Muscle of leg (tissue), 11 donors: ENCODE measurements around the gene SEC63. TPM values are rescaled to one million over a fixed set of nuclear protein-coding genes. Genes with fewer than 3 reads are reported as not detected.
"Not testable (repeated sequence)": the region's sequence is repeated elsewhere in the genome, so short reads cannot be mapped to it uniquely, and the experiment has no call there.

Experiments used
- DNase-seq: peaks from one replicate; pipeline ENCODE4 v3.0.0; 2013
- H3K27ac ChIP-seq: one replicate; pipeline ENCODE4 v1.5.1; 2013; ENCODE audit warnings: mild to moderate bottlenecking, low read length, control low read depth
- H3K27me3 ChIP-seq: one replicate; pipeline ENCODE4 v1.6.1; 2013; ENCODE audit warnings: low read length; ENCODE audit not compliant: control insufficient read depth, insufficient read depth
- H3K36me3 ChIP-seq: one replicate; pipeline ENCODE4 v1.6.1; 2013; ENCODE audit warnings: low read length; ENCODE audit not compliant: control insufficient read depth, insufficient read depth
- H3K4me1 ChIP-seq: one replicate; pipeline ENCODE4 v1.6.1; 2013; ENCODE audit warnings: low read length; ENCODE audit not compliant: control insufficient read depth, insufficient read depth
- H3K4me3 ChIP-seq: one replicate; pipeline ENCODE4 v1.5.1; 2013; ENCODE audit warnings: low read length, control low read depth
- H3K9me3 ChIP-seq: replicated peaks from 2 replicates; pipeline ENCODE4 v1.6.1; 2013; ENCODE audit warnings: low read depth, low read length; ENCODE audit not compliant: control insufficient read depth
- WGBS: methylation state at CpG from one replicate; pipeline ENCODE4 v1.1.5; 2013; ENCODE audit warnings: missing lambda C conversion rate; ENCODE audit not compliant: insufficient coverage; 5-methylcytosine and 5-hydroxymethylcytosine counted together
- polyA plus RNA-seq, 8 donors: library from polyadenylated mRNA; unstranded; fragments of 120-200 nt; gene quantifications; one replicate each; pipeline versions ENCODE4 v1.2.1 to v1.2.3, GENCODE V29; 2013; ENCODE audit warnings: inconsistent platforms in 1 of 8, low replicate concordance in 1 of 8; ENCODE audit not compliant: insufficient read length in 8 of 8, insufficient read depth in 1 of 8
- total RNA-seq: library from RNA; stranded (reverse); fragments of 120-200 nt; gene quantifications from one replicate; pipeline ENCODE4 v1.2.4, GENCODE V29; 2013

SEC63 gene
- total and polyA plus RNA-seq, 9 donors: 22.1 to 65.6 (median 62.8) TPM

GRCh38 chr6:107894809-107895396 lies 63.1 kb downstream of the SEC63 start:
- Histone ChIP-seq H3K27ac (no peak overlapping the region), H3K36me3 (peaks cover 46% of the 10 kb centered on the region), H3K27me3 (no peaks in the 10 kb centered on the region), H3K9me3 (peaks cover 2% of the 10 kb centered on the region), H3K4me3 (no peak overlapping the region), H3K4me1 (no peaks in the 10 kb centered on the region)
- DNase-seq: no peak

GRCh38 chr6:107890431-107890830 lies 67.6 kb downstream of the SEC63 start:
- not testable (repeated sequence) for H3K4me3 ChIP-seq, DNase-seq, H3K9me3 ChIP-seq, H3K27me3 ChIP-seq, H3K27ac ChIP-seq, H3K4me1 ChIP-seq
- no CpG with 5 or more reads among the region's 4 CpGs for WGBS
- peaks cover 22% of the 10 kb centered on the region for H3K36me3 ChIP-seq

- not testable (repeated sequence) for H3K4me3 ChIP-seq, H3K9me3 ChIP-seq, H3K36me3 ChIP-seq, H3K27ac ChIP-seq, H3K27me3 ChIP-seq, DNase-seq, H3K4me1 ChIP-seq
- WGBS: no CpG with 5 or more reads among the region's 5 CpGs
Measured at GRCh38 chr6:107885950-107886349, 72.1 kb downstream of the SEC63 start.

GRCh38 chr6:107879941-107880340 lies 78.1 kb downstream of the SEC63 start:
- H3K4me3 ChIP-seq: no peak overlapping the region
- H3K36me3 ChIP-seq: peaks cover 20% of the 10 kb centered on the region
- no peak overlapping the region for H3K27ac ChIP-seq
- no peaks in the 10 kb centered on the region for H3K27me3 ChIP-seq
- no CpG with 5 or more reads among the region's 3 CpGs for WGBS
- no peaks in the 10 kb centered on the region for H3K9me3 ChIP-seq
- DNase-seq: peak; percentile 34
- peaks cover 2% of the 10 kb centered on the region for H3K4me1 ChIP-seq

- H3K36me3 ChIP-seq: peaks cover 22% of the 10 kb centered on the region
- H3K27ac ChIP-seq: no peak overlapping the region
- no peaks in the 10 kb centered on the region for H3K27me3 ChIP-seq
- no peak overlapping the region for H3K4me3 ChIP-seq
- no peak for DNase-seq
- WGBS: no CpG with 5 or more reads among the region's 1 CpG
- H3K9me3 ChIP-seq: no peaks in the 10 kb centered on the region
- peaks cover 2% of the 10 kb centered on the region for H3K4me1 ChIP-seq
Measured at GRCh38 chr6:107877968-107878367, 80.0 kb downstream of the SEC63 start.

- Histone ChIP-seq H3K27me3 (no peaks in the 10 kb centered on the region), H3K9me3 (no peaks in the 10 kb centered on the region), H3K36me3 (peaks cover 14% of the 10 kb centered on the region), H3K27ac (no peak overlapping the region), H3K4me1 (peaks cover 3% of the 10 kb centered on the region), H3K4me3 (no peak overlapping the region)
- no peak for DNase-seq
- WGBS: no CpG with 5 or more reads among the region's 2 CpGs
Measured at GRCh38 chr6:107871976-107872375, 86.0 kb downstream of the SEC63 start.

- not testable (repeated sequence) for DNase-seq, H3K27ac ChIP-seq, H3K27me3 ChIP-seq, H3K9me3 ChIP-seq, H3K4me3 ChIP-seq, H3K4me1 ChIP-seq
- H3K36me3 ChIP-seq: peaks cover 14% of the 10 kb centered on the region
- no CpG with 5 or more reads among the region's 1 CpG for WGBS
Measured at GRCh38 chr6:107871512-107871911, 86.5 kb downstream of the SEC63 start.

- H3K4me3 ChIP-seq: no peak overlapping the region
- peaks cover 3% of the 10 kb centered on the region for H3K4me1 ChIP-seq
- WGBS: no CpG with 5 or more reads among the region's 4 CpGs
- DNase-seq: no peak
- H3K27me3 ChIP-seq: no peaks in the 10 kb centered on the region
- no peaks in the 10 kb centered on the region for H3K9me3 ChIP-seq
- H3K36me3 ChIP-seq: peaks cover 12% of the 10 kb centered on the region
- H3K27ac ChIP-seq: no peak overlapping the region
Measured at GRCh38 chr6:107871016-107871415, 87.0 kb downstream of the SEC63 start.

GRCh38 chr6:107870381-107870780 lies 87.6 kb downstream of the SEC63 start:
- H3K4me3 ChIP-seq: no peak overlapping the region
- H3K27me3 ChIP-seq: no peaks in the 10 kb centered on the region
- no peak overlapping the region for H3K27ac ChIP-seq
- no peaks in the 10 kb centered on the region for H3K9me3 ChIP-seq
- WGBS: no CpG with 5 or more reads among the region's 1 CpG
- DNase-seq: no peak
- H3K36me3 ChIP-seq: peaks cover 12% of the 10 kb centered on the region
- peaks cover 3% of the 10 kb centered on the region for H3K4me1 ChIP-seq

GRCh38 chr6:107869871-107870270 lies 88.1 kb downstream of the SEC63 start:
- WGBS: 0% methylated on average over 1 of the region's 1 CpG
- H3K4me1 ChIP-seq: peaks cover 3% of the 10 kb centered on the region

More at GRCh38 chr6:107869871-107870270, 88.1 kb downstream of the SEC63 start:
- Histone ChIP-seq H3K9me3 (no peaks in the 10 kb centered on the region), H3K27me3 (no peaks in the 10 kb centered on the region), H3K27ac (no peak overlapping the region), H3K36me3 (peaks cover 7% of the 10 kb centered on the region), H3K4me3 (no peak overlapping the region)
- no peak for DNase-seq
